ENCODE results near the gene CALN1.

The CALN1 gene

GRCh38 chr7:72028267-72028666, 383.9 kb downstream of the CALN1 start:
- no peak for FAIRE-seq

- no peak for FAIRE-seq
These were observed 386.7 kb downstream of the CALN1 start for GRCh38 chr7:72025381-72025960.

- FAIRE-seq: no peak
These were observed 388.2 kb downstream of the CALN1 start for GRCh38 chr7:72023926-72024325.

- FAIRE-seq: no peak
These were observed 390.4 kb downstream of the CALN1 start for GRCh38 chr7:72021716-72022115.

- FAIRE-seq: no peak
These were observed 391.8 kb downstream of the CALN1 start for GRCh38 chr7:72020311-72020710.

- FAIRE-seq: no peak
These were observed 392.7 kb downstream of the CALN1 start for GRCh38 chr7:72019436-72019835.

GRCh38 chr7:72017756-72018155, 394.4 kb downstream of the CALN1 start:
- FAIRE-seq: no peak

GRCh38 chr7:72016574-72016973, 395.6 kb downstream of the CALN1 start:
- no peak for FAIRE-seq

GRCh38 chr7:72015136-72015535, 397.0 kb downstream of the CALN1 start:
- no peak for FAIRE-seq

GRCh38 chr7:72007018-72007417, 405.1 kb downstream of the CALN1 start:
- no peak for FAIRE-seq

GRCh38 chr7:72003236-72003635, 408.9 kb downstream of the CALN1 start:
- FAIRE-seq: no peak

- no peak for FAIRE-seq
These were observed 416.0 kb downstream of the CALN1 start for GRCh38 chr7:71996141-71996540.

GRCh38 chr7:71995111-71995510, 417.0 kb downstream of the CALN1 start:
- no peak for FAIRE-seq

- FAIRE-seq: no peak
These were observed 420.6 kb downstream of the CALN1 start for GRCh38 chr7:71991586-71991985.

GRCh38 chr7:71990138-71990462, 422.0 kb downstream of the CALN1 start:
- FAIRE-seq: no peak

GRCh38 chr7:71988201-71988600, 423.9 kb downstream of the CALN1 start:
- FAIRE-seq: no peak

GRCh38 chr7:71987200-71987767, 424.9 kb downstream of the CALN1 start:
- no peak for FAIRE-seq

- FAIRE-seq: no peak
These were observed 427.8 kb downstream of the CALN1 start for GRCh38 chr7:71984348-71984747.

GRCh38 chr7:71982851-71983250, 429.3 kb downstream of the CALN1 start:
- FAIRE-seq: no peak

GRCh38 chr7:71976645-71977044, 435.5 kb downstream of the CALN1 start:
- FAIRE-seq: no peak

- no peak for FAIRE-seq
These were observed 437.5 kb downstream of the CALN1 start for GRCh38 chr7:71974611-71975010.

GRCh38 chr7:71972534-71972933, 439.6 kb downstream of the CALN1 start:
- no peak for FAIRE-seq

- FAIRE-seq: no peak
These were observed 441.4 kb downstream of the CALN1 start for GRCh38 chr7:71970725-71971124.

GRCh38 chr7:71962636-71963035, 449.5 kb downstream of the CALN1 start:
- no peak for FAIRE-seq

- no peak for FAIRE-seq
These were observed 450.9 kb downstream of the CALN1 start for GRCh38 chr7:71961283-71961682.

Measured in A204.1 (cell line).